Esophagus muscularis mucosa (tissue), 4 donors: Measurements from ENCODE around the gene CCBE1. TPM values are rescaled to one million over a fixed set of nuclear protein-coding genes. Genes with fewer than 3 reads are reported as not detected.
"Not testable (repeated sequence)": the region's sequence is repeated elsewhere in the genome, so short reads cannot be mapped to it uniquely, and the experiment has no call there.

Experiments used
- DNase-seq: peaks from one replicate; pipeline ENCODE4 v3.0.0-alpha.2; 2017; ENCODE audit errors: extremely low spot score
- H3K27ac ChIP-seq, 4 donors: fragments of 200-600 bp; sonication (generic); replicated peaks in 1 of 4; 1 replicate in 3 of 4; 2 replicates in 1 of 4; pipeline ENCODE4 v1.5.1; 2016 to 2019; ENCODE audit warnings: mild to moderate bottlenecking in 1 of 4
- H3K27me3 ChIP-seq, 4 donors: fragments of 200-600 bp; sonication (generic); one replicate each; pipeline versions ENCODE4 v1.5.1 to v1.6.0; 2016 to 2019
- H3K36me3 ChIP-seq, 4 donors: fragments of 200-600 bp; sonication (generic); one replicate each; pipeline ENCODE4 v1.5.1; 2016 to 2019
- H3K4me1 ChIP-seq, 4 donors: fragments of 200-600 bp; sonication (generic); one replicate each; pipeline ENCODE4 v1.5.1; 2016 to 2019
- H3K4me3 ChIP-seq, 4 donors: fragments of 200-600 bp; sonication (generic); 1 replicate in 2 of 4; 2 replicates in 2 of 4; pipeline ENCODE4 v1.5.1; 2016 to 2019; ENCODE audit warnings: mild to moderate bottlenecking in 4 of 4, moderate library complexity in 1 of 4
- H3K9me3 ChIP-seq, 4 donors: fragments of 200-600 bp; sonication (generic); 1 replicate in 3 of 4; 2 replicates in 1 of 4; pipeline ENCODE4 v1.5.1; 2016 to 2019
- CTCF ChIP-seq, 3 experiments: fragments of 200-600 bp in 2 of 3; fragments of 450-650 bp in 1 of 3; sonication (generic) in 2 of 3; IDR thresholded peaks; one replicate each; pipeline ENCODE4 v1.5.1; 2017 to 2019; ENCODE audit warnings: antibody characterized with exemption in 3 of 3, mild to moderate bottlenecking in 2 of 3, moderate library complexity in 1 of 3
- EP300 ChIP-seq: sonication (generic); formaldehyde crosslinking; IDR thresholded peaks from one replicate; pipeline ENCODE4 v1.6.1; 2017; ENCODE audit warnings: antibody characterized with exemption
- POLR2A ChIP-seq: fragments of 450-650 bp; IDR thresholded peaks from one replicate; pipeline ENCODE4 v1.6.1; 2017; ENCODE audit warnings: antibody characterized with exemption, moderate library complexity, mild to moderate bottlenecking, low read depth
- POLR2AphosphoS5 ChIP-seq, 2 donors: sonication (generic); formaldehyde crosslinking; IDR thresholded peaks; one replicate each; pipeline ENCODE4 v1.6.1; 2017; ENCODE audit warnings: antibody characterized with exemption in 2 of 2
- whole genome bisulfite sequencing: methylation state at CpG from one replicate; pipeline ENCODE4 v1.1.5; 2018; 5-methylcytosine and 5-hydroxymethylcytosine counted together
- intact Hi-C: fragments of 100-400 bp; cut with DNase I; formaldehyde crosslinking; loops from one replicate; pipeline ENCODE4 v1.15.1; 2023
- total RNA-seq, 4 donors: library from RNA; depleted of rRNA; stranded (reverse); fragments of >200 nt; gene quantifications; one replicate each; pipeline versions ENCODE4 v1.1.0 to v1.2.1, GENCODE V29; 2016

Gene CCBE1
- total RNA-seq, 4 donors from 2014 or later = 1.6 to 11.1 (median 2.7) TPM

GRCh38 chr18:59669872-59670657, 27.2 kb downstream of the CCBE1 start:
- H3K27me3 ChIP-seq = no peaks in the 10 kb centered on the region
- no peaks in the 10 kb centered on the region for H3K36me3 ChIP-seq
- peaks cover 0 to 62% (median 38%) of the 10 kb centered on the region in 4 donors for H3K4me1 ChIP-seq
- intact Hi-C loops = no loop called here
- no peak overlapping the region for H3K4me3 ChIP-seq
- H3K9me3 ChIP-seq = no peaks in the 10 kb centered on the region
- 82% methylated on average over 6 of the region's 6 CpGs for WGBS
- no peak overlapping the region for H3K27ac ChIP-seq
- TF ChIP-seq POLR2A = no peak
- no peak for TF ChIP-seq CTCF (IDR thresholded peaks at IDR 0.05)
- TF ChIP-seq EP300 = no peak
- no peak for TF ChIP-seq POLR2AphosphoS5 (IDR thresholded peaks at IDR 0.05)
- DNase-seq = no peak

- TF ChIP-seq POLR2A = no peak
- no peaks in the 10 kb centered on the region for H3K36me3 ChIP-seq
- H3K27ac ChIP-seq = no peak overlapping the region
- H3K27me3 ChIP-seq = no peaks in the 10 kb centered on the region
- WGBS = 87% methylated on average over 4 of the region's 4 CpGs
- peaks cover 0 to 42% (median 28%) of the 10 kb centered on the region in 4 donors for H3K4me1 ChIP-seq
- intact Hi-C loops = no loop called here
- no peaks in the 10 kb centered on the region for H3K9me3 ChIP-seq
- no peak for DNase-seq
- H3K4me3 ChIP-seq = no peak overlapping the region
Observed at GRCh38 chr18:59667488-59667887, 29.7 kb downstream of the CCBE1 start.

- H3K36me3 ChIP-seq, H3K9me3 ChIP-seq, DNase-seq, intact Hi-C loops, H3K27me3 ChIP-seq, H3K4me3 ChIP-seq, H3K27ac ChIP-seq: not testable (repeated sequence)
- peaks cover 0 to 32% (median 14%) of the 10 kb centered on the region in 4 donors for H3K4me1 ChIP-seq
- WGBS = 69% methylated on average over 9 of the region's 9 CpGs
Observed at GRCh38 chr18:59666007-59666402, 31.2 kb downstream of the CCBE1 start.

- intact Hi-C loops = no loop called here
- Histone ChIP-seq H3K4me3 (no peak overlapping the region), H3K27me3 (no peaks in the 10 kb centered on the region), H3K27ac (no peak overlapping the region), H3K4me1 (peaks cover 0 to 32% (median 13%) of the 10 kb centered on the region in 4 donors), H3K36me3 (no peaks in the 10 kb centered on the region), H3K9me3 (no peaks in the 10 kb centered on the region)
- WGBS = 80% methylated on average over 12 of the region's 12 CpGs
- no peak for TF ChIP-seq EP300
- no peak for TF ChIP-seq POLR2AphosphoS5 (IDR thresholded peaks at IDR 0.05)
- no peak for TF ChIP-seq POLR2A
- no peak for TF ChIP-seq CTCF (IDR thresholded peaks at IDR 0.05)
- DNase-seq = no peak
Observed at GRCh38 chr18:59665057-59666006, 31.9 kb downstream of the CCBE1 start.

- WGBS = 80% methylated on average over 3 of the region's 3 CpGs
- DNase-seq = no peak
- Histone ChIP-seq H3K27me3 (no peaks in the 10 kb centered on the region), H3K27ac (no peak overlapping the region), H3K4me3 (no peak overlapping the region), H3K9me3 (no peaks in the 10 kb centered on the region), H3K4me1 (peaks cover 0 to 30% (median 5%) of the 10 kb centered on the region in 4 donors), H3K36me3 (no peaks in the 10 kb centered on the region)
- TF ChIP-seq POLR2AphosphoS5 (IDR thresholded peaks at IDR 0.05) (no peak), EP300 (no peak)
- intact Hi-C loops = no loop called here
Observed at GRCh38 chr18:59664329-59664728, 32.9 kb downstream of the CCBE1 start.

GRCh38 chr18:59663096-59663495, 34.1 kb downstream of the CCBE1 start:
- no peaks in the 10 kb centered on the region for H3K36me3 ChIP-seq
- TF ChIP-seq CTCF (IDR thresholded peaks at IDR 0.05) (no peak), POLR2AphosphoS5 (IDR thresholded peaks at IDR 0.05) (no peak), EP300 (no peak), POLR2A (no peak)
- WGBS = 100% methylated on average over 1 of the region's 1 CpG
- intact Hi-C loops = no loop called here
- H3K27ac ChIP-seq = no peak overlapping the region
- no peak for DNase-seq
- no peaks in the 10 kb centered on the region for H3K9me3 ChIP-seq
- no peak overlapping the region for H3K4me3 ChIP-seq
- H3K4me1 ChIP-seq = peaks cover 0 to 27% (median 2%) of the 10 kb centered on the region in 4 donors
- no peaks in the 10 kb centered on the region for H3K27me3 ChIP-seq
